Activated CD4-positive, alpha-beta memory T cell treated with anti-CD3 and anti-CD28 coated beads for 36 hours (primary cell): ENCODE data around the gene SLC23A1. TPM values are rescaled to one million over a fixed set of nuclear protein-coding genes. Genes with fewer than 3 reads are reported as not detected.
A peak's percentile ranks its signal among the peaks of the same experiment; 100 is the strongest.

Experiments
- CTCF ChIA-PET: fragments of 350-600 bp; sonication (Branson Sonifier 250); formaldehyde crosslinking; loops from one replicate; lab custom pipeline; 2021; ENCODE audit warnings: antibody characterized with exemption, inconsistent platforms; lab: Charles Lee
- POLR2A ChIA-PET: fragments of 350-600 bp; sonication (Branson Sonifier 250); formaldehyde crosslinking; loops from one replicate; lab custom pipeline; 2021; ENCODE audit warnings: antibody characterized with exemption; lab: Charles Lee
- DNase-seq: peaks from one replicate; pipeline ENCODE4 v3.0.0-alpha.2; 2020
- H3K27ac Mint-ChIP-seq: one replicate; pipeline ENCODE4 v1.8.0; 2021; ENCODE audit warnings: mixed read lengths
- H3K27me3 Mint-ChIP-seq: one replicate; pipeline ENCODE4 v1.8.0; 2021; ENCODE audit warnings: mixed read lengths
- H3K36me3 Mint-ChIP-seq: one replicate; pipeline ENCODE4 v1.8.0; 2021; ENCODE audit warnings: mixed read lengths
- H3K4me1 Mint-ChIP-seq: one replicate; pipeline ENCODE4 v1.8.0; 2021; ENCODE audit warnings: low read depth, mixed read lengths
- H3K4me3 Mint-ChIP-seq: one replicate; pipeline ENCODE4 v1.8.0; 2021; ENCODE audit warnings: mild to moderate bottlenecking, mixed read lengths
- H3K9me3 Mint-ChIP-seq: one replicate; pipeline ENCODE4 v1.8.0; 2021; ENCODE audit warnings: mixed read lengths
- intact Hi-C: fragments of 100-400 bp; cut with micrococcal nuclease; formaldehyde crosslinking; loops from one replicate; pipeline ENCODE4 v1.15.1; 2023
- total RNA-seq, 2 experiments: library from RNA; stranded (reverse); gene quantifications; one replicate each; pipeline ENCODE4 v1.2.3, GENCODE V29; 2021

SLC23A1 gene
- total RNA-seq: 1 to 10 TPM; 1.0 to 1.4 TPM

DNA sequence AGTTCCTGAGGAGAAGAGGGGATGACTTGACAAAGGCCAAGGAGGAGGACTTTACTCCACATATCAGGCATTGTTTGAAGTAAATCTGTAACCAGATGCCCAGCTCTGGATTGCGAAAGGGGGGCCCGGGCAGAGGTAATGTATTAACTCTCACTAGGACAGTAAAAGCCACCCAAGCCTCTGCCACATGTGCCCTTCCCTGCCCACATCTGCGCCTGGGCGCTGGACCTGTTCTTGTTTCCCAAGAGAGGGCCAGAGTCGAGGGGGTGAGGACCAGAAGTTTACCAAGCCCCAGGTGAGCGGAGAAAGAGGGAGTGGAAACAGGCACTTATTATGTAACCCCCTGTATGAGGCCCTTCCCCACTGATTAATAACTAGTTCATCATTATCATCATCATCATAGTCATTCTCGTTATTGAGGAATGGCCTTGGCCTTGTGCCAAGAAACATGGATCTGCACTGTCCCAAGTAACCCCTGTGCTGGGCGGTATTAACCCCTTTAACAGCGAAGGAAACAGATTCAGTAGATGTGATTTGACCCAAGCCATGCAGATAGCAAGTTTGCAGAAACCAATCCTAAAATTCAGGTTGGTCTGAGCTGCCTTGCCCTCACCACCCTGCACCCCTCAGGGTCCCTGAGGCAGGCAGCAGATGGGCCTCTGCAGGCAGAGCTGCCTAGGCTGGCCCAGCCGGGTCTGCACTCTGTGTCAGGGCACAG, at the start of gene SLC23A1:
SLC23A1 (minus strand) TSS at position 23 of the 718 bp plus-strand sequence. CDS start 44 bp downstream, outside the sequence.
- no peaks in the 10 kb centered on the region for H3K27me3 Mint-ChIP-seq
- H3K4me3 Mint-ChIP-seq: no peak within 1 kb of the TSS
- DNase-seq: no peak
- H3K9me3 Mint-ChIP-seq: no peaks in the 10 kb centered on the region
- H3K27ac Mint-ChIP-seq: no peak within 1 kb of the TSS
- POLR2A ChIA-PET: no interaction called here
- H3K36me3 Mint-ChIP-seq: no peaks in the 10 kb centered on the region
- CTCF ChIA-PET: interaction anchor here (1.4 kb wide), 1 partner anchor 133 kb away, joined by 3 read pairs; no protein-coding TSS in a partner anchor
- intact Hi-C loops: no loop called here
- H3K4me1 Mint-ChIP-seq: peaks cover 23% of the 10 kb centered on the region

DNA sequence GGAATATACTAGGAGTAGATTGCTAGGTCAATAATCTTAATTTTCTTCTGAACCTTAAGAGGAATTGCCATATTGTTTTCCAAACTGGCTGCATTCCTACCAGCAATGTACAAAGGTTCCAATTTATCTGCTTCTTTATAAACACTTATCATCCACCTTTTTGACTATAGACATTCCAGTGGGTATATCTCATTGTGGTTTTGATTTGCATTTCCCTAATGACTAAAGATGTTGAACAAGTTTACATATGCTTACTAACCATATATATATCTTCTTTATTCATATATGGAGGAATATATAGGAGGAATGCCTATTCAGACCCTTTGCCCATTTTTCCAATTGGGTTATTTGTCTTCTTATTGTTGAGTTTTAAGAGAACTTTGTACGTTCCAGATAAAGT, 48.6 kb upstream of the SLC23A1 start:
- Mint-ChIP-seq H3K9me3 (no peaks in the 10 kb centered on the region), H3K36me3 (peaks cover 22% of the 10 kb centered on the region), H3K27me3 (no peaks in the 10 kb centered on the region), H3K4me3 (no peak overlapping the region), H3K4me1 (peaks cover 11% of the 10 kb centered on the region), H3K27ac (peak overlapping the region; percentile 15)
- ChIA-PET POLR2A (interaction anchor here (1.6 kb wide), 1 partner anchor 28 kb away, joined by 3 read pairs; no protein-coding TSS in a partner anchor), CTCF (interaction anchor here (2.5 to 3.5 kb wide), 2 partner anchors 9 to 81 kb away, joined by 11 to 13 read pairs; no protein-coding TSS in a partner anchor)
- intact Hi-C loops: no loop called here
- DNase-seq: no peak

GRCh38 chr5:139430015-139430414, 46.9 kb upstream of the SLC23A1 start:
- ChIA-PET CTCF (interaction anchor here (0.6 to 3.7 kb wide), 7 partner anchors 9 to 840 kb away, joined by 3 to 21 read pairs (median 3); partner anchors contain the start of gene DNAJC18), POLR2A (interaction anchor here (0.6 to 2.4 kb wide), 5 partner anchors 9 to 51 kb away, joined by 3 to 9 read pairs (median 4); partner anchors contain the start of genes DNAJC18 and SMIM33)
- H3K27me3 Mint-ChIP-seq: no peaks in the 10 kb centered on the region
- no peak overlapping the region for H3K4me3 Mint-ChIP-seq
- peaks cover 11% of the 10 kb centered on the region for H3K4me1 Mint-ChIP-seq
- peaks cover 30% of the 10 kb centered on the region for H3K36me3 Mint-ChIP-seq
- no peaks in the 10 kb centered on the region for H3K9me3 Mint-ChIP-seq
- intact Hi-C loops: no loop called here
- DNase-seq: no peak
- peak overlapping the region; percentile 69 for H3K27ac Mint-ChIP-seq

GRCh38 chr5:139426203-139426885, 43.2 kb upstream of the SLC23A1 start:
- Mint-ChIP-seq H3K4me1 (peaks cover 16% of the 10 kb centered on the region), H3K27ac (no peak overlapping the region), H3K36me3 (peaks cover 46% of the 10 kb centered on the region), H3K4me3 (no peak overlapping the region), H3K27me3 (no peaks in the 10 kb centered on the region), H3K9me3 (no peaks in the 10 kb centered on the region)
- no peak for DNase-seq
- CTCF ChIA-PET: interaction anchor here (0.7 to 13.6 kb wide), 4 partner anchors 13 to 207 kb away, joined by 3 to 443 read pairs (median 3); partner anchors contain the start of gene DNAJC18
- POLR2A ChIA-PET: no interaction called here
- intact Hi-C loops: no loop called here

- Mint-ChIP-seq H3K9me3 (no peaks in the 10 kb centered on the region), H3K4me3 (no peak overlapping the region), H3K4me1 (peaks cover 13% of the 10 kb centered on the region), H3K27ac (no peak overlapping the region), H3K27me3 (no peaks in the 10 kb centered on the region), H3K36me3 (peaks cover 51% of the 10 kb centered on the region)
- CTCF ChIA-PET: interaction anchor here (0.6 to 13.6 kb wide), 5 partner anchors 9 to 90 kb away, joined by 3 to 443 read pairs (median 3); partner anchors contain the start of gene DNAJC18
- intact Hi-C loops: no loop called here
- DNase-seq: no peak
- POLR2A ChIA-PET: no interaction called here
Measured at GRCh38 chr5:139425497-139425896, 42.4 kb upstream of the SLC23A1 start.

- H3K4me3 Mint-ChIP-seq: no peak overlapping the region
- H3K27ac Mint-ChIP-seq: peak overlapping the region; percentile 83
- H3K27me3 Mint-ChIP-seq: no peaks in the 10 kb centered on the region
- CTCF ChIA-PET: interaction anchor here (0.6 to 13.6 kb wide), 36 partner anchors 8 to 440 kb away, joined by 3 to 443 read pairs (median 6); partner anchors contain the start of genes DNAJC18, SMIM33, SPATA24 and STING1
- H3K36me3 Mint-ChIP-seq: peaks cover 61% of the 10 kb centered on the region
- POLR2A ChIA-PET: interaction anchor here (0.6 to 2.1 kb wide), 11 partner anchors 15 to 351 kb away, joined by 3 to 27 read pairs (median 5); partner anchors contain the start of genes DNAJC18, SMIM33 and STING1
- peak; percentile 50 for DNase-seq
- peaks cover 10% of the 10 kb centered on the region for H3K4me1 Mint-ChIP-seq
- no peaks in the 10 kb centered on the region for H3K9me3 Mint-ChIP-seq
- intact Hi-C loops: loop anchor here (1.0 to 5.0 kb wide), 6 partner anchors 25 to 345 kb away; partner anchors contain the start of genes SMIM33 and STING1
Measured at GRCh38 chr5:139422307-139422893, 39.3 kb upstream of the SLC23A1 start.

DNA sequence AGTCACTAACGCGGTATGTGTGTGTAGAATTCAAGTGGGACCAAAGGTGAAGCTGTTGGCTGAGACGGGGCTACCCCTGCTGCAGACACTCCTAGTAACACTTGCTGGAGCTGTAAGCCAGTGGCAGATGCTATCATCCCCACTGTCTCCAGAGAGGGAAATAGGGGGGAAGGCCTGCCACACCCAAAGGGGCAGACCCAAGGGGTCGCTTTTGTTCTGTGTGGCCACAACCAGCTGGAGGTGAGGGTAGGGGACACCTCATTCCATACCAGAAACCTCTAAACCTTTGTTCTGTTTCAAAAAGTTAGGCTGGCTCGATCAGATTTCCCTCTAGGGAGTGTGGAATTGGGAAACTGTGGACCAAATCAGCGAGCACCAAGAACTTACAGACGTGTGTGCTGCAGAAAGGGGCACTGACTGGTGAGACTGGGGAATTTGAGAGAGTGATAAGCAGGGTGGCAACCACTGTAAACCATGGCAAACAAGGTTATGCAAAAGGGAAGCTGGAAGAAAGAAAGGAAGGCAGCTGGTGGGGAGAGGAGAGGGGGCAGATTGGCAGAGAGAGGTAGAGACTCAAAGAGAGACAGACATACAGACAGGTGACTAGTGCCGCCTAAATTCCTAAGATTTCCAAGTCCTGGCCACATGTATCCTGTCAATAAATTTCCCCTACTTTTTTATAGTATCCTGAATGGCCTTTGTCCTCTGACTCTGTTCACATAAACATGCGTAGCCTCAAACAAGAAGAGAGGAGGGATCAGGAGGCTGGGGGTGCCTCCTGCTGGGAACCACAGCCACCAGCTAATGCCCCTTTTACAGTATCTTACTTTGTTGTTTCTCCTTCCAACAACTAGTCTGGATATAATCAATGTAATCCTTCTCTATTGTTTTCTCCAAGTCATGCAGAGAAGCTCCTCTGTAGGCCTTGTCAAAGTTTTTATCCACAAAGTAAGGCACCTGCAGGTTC, 36.4 kb upstream of the SLC23A1 start:
- peaks cover 55% of the 10 kb centered on the region for H3K36me3 Mint-ChIP-seq
- no peaks in the 10 kb centered on the region for H3K27me3 Mint-ChIP-seq
- ChIA-PET POLR2A (interaction anchor here (1.0 to 7.9 kb wide), 6 partner anchors 19 to 94 kb away, joined by 3 to 50 read pairs (median 4); partner anchors contain the start of gene STING1), CTCF (interaction anchor here (0.6 to 13.6 kb wide), 10 partner anchors 9 to 208 kb away, joined by 3 to 443 read pairs (median 5); partner anchors contain the start of genes SPATA24 and STING1)
- no peak overlapping the region for H3K4me3 Mint-ChIP-seq
- no peak for DNase-seq
- peak overlapping the region; percentile 4 for H3K27ac Mint-ChIP-seq
- H3K4me1 Mint-ChIP-seq: peaks cover 38% of the 10 kb centered on the region
- intact Hi-C loops: loop anchor here (5.0 kb wide), 1 partner anchor 348 kb away; no protein-coding TSS in a partner anchor
- no peaks in the 10 kb centered on the region for H3K9me3 Mint-ChIP-seq

DNA sequence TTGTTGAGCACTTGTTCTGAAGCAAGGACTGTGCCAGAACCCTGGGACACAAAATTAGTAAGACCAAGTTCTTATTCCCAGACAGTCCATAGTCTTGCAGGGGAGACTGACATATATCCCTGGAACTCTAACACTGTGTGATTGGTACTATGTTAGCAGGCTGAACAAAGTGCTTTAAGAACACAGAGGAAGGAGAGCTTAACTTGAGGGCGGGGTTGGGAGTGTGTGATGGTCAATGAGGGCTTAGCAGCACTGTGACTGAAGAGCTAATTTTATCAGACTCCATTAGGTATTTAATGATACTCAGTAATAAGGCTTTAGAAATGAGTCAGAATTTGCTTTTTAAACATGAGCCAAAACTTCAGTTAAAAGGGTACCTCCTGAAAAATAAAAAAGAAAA, 35.7 kb upstream of the SLC23A1 start:
- Mint-ChIP-seq H3K36me3 (peaks cover 51% of the 10 kb centered on the region), H3K4me1 (peaks cover 46% of the 10 kb centered on the region), H3K27me3 (no peaks in the 10 kb centered on the region), H3K4me3 (no peak overlapping the region), H3K27ac (peak overlapping the region; percentile 6), H3K9me3 (no peaks in the 10 kb centered on the region)
- ChIA-PET CTCF (interaction anchor here (1.2 to 13.6 kb wide), 3 partner anchors 28 to 97 kb away, joined by 3 to 443 read pairs (median 7); partner anchors contain the start of gene STING1), POLR2A (interaction anchor here (1.5 to 7.9 kb wide), 4 partner anchors 27 to 63 kb away, joined by 3 to 57 read pairs (median 27); partner anchors contain the start of genes MZB1 and STING1)
- DNase-seq: no peak
- intact Hi-C loops: no loop called here

- H3K27me3 Mint-ChIP-seq: no peaks in the 10 kb centered on the region
- POLR2A ChIA-PET: interaction anchor here (0.9 to 7.9 kb wide), 7 partner anchors 18 to 235 kb away, joined by 3 to 57 read pairs (median 27); partner anchors contain the start of genes MZB1 and STING1
- H3K27ac Mint-ChIP-seq: peak overlapping the region; percentile 96
- H3K36me3 Mint-ChIP-seq: peaks cover 56% of the 10 kb centered on the region
- CTCF ChIA-PET: interaction anchor here (0.9 to 13.6 kb wide), 6 partner anchors 15 to 348 kb away, joined by 3 to 443 read pairs (median 5); partner anchors contain the start of genes DNAJC18 and STING1
- no peak for DNase-seq
- H3K4me3 Mint-ChIP-seq: no peak overlapping the region
- no peaks in the 10 kb centered on the region for H3K9me3 Mint-ChIP-seq
- H3K4me1 Mint-ChIP-seq: peaks cover 56% of the 10 kb centered on the region
- intact Hi-C loops: no loop called here
Measured at GRCh38 chr5:139417214-139417613, 34.1 kb upstream of the SLC23A1 start.

- no peak overlapping the region for H3K4me3 Mint-ChIP-seq
- CTCF ChIA-PET: interaction anchor here (1.0 to 13.6 kb wide), 4 partner anchors 8 to 349 kb away, joined by 3 to 443 read pairs (median 5); no protein-coding TSS in a partner anchor
- peak overlapping the region; percentile 96 for H3K27ac Mint-ChIP-seq
- peaks cover 54% of the 10 kb centered on the region for H3K4me1 Mint-ChIP-seq
- peaks cover 57% of the 10 kb centered on the region for H3K36me3 Mint-ChIP-seq
- no peak for DNase-seq
- H3K9me3 Mint-ChIP-seq: no peaks in the 10 kb centered on the region
- intact Hi-C loops: no loop called here
- POLR2A ChIA-PET: interaction anchor here (0.7 to 7.9 kb wide), 12 partner anchors 13 to 236 kb away, joined by 3 to 57 read pairs (median 22); partner anchors contain the start of genes DNAJC18, MZB1, SPATA24 and STING1
- H3K27me3 Mint-ChIP-seq: no peaks in the 10 kb centered on the region
Measured at GRCh38 chr5:139416651-139417050, 33.6 kb upstream of the SLC23A1 start.
